ENCODE measurements around the gene CPXM2. TPM values are rescaled to one million over a fixed set of nuclear protein-coding genes. Genes with fewer than 3 reads are reported as not detected.

CPXM2 gene
- total RNA-seq, 1 donor from 2014 or later, result 4.9 TPM

- no peak for DNase-seq (ENCODE audit: low read depth, low spot score)
These were observed 42.8 kb downstream of the CPXM2 start for GRCh38 chr10:123848564-123849457.

- no peak for DNase-seq (ENCODE audit: low read depth, low spot score)
These were observed 43.7 kb downstream of the CPXM2 start for GRCh38 chr10:123847686-123848432.

GRCh38 chr10:123843835-123844234 lies 47.8 kb downstream of the CPXM2 start:
- DNase-seq (ENCODE audit: low read depth, low spot score), result no peak

DNA sequence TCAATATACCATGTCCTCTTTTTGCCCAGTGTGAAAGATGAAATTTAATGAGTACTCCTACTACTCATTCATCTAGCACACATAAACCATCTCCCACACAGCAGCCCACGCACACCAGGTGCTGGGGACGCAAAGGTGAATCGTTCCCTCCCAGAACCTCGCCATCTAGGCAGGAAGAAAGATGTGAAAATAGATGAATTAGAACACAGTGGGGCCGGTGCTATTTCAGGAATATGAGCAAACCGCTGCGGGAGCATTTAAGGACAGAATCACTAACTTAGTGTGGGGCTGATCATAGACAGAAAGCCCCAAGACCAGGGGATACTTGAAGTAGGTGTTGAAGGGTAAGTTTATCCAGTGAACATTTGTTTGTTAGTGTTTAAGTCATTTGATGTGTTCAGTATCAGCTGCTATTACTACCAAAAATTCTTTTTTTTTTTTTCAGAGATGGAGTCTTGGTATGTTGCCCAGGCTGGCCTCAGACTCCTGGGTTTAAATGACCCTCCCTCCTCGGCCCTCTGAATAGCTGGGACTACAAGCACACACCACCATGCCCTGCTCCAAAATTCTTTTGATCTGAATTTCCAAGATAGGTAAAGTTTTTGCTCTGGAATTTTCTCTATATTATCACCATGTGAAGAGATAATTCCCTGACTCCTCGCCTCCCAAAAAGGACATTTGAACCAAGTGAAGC lies 48.8 kb downstream of the CPXM2 start:
- no peak for DNase-seq (ENCODE audit: low read depth, low spot score)

DNA sequence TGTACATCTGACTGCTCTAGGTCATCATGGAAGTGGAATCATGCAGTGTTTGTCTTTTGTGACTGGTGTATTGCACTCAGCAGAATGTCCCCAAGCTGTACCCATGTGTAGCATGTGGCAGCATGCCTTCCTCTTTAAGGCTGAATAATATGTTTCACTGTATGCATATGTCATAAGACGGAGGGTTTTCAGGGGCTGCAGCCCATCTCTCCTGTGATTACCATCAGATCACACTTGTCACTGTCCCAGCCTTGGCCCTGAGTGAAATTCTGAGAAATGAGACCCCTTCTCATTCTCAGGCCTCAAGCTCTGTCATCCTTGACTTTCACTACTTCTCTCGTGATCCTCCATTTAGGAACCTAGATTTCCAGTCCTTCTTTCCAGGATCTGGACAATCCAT lies 50.0 kb downstream of the CPXM2 start:
- DNase-seq (ENCODE audit: low read depth, low spot score), result no peak

- no peak for DNase-seq (ENCODE audit: low read depth, low spot score)
These were observed 50.5 kb downstream of the CPXM2 start for GRCh38 chr10:123841115-123841514.

GRCh38 chr10:123840714-123841113 lies 50.9 kb downstream of the CPXM2 start:
- no peak for DNase-seq (ENCODE audit: low read depth, low spot score)

GRCh38 chr10:123838596-123839310 lies 52.9 kb downstream of the CPXM2 start:
- DNase-seq (ENCODE audit: low read depth, low spot score), result no peak

- DNase-seq (ENCODE audit: low read depth, low spot score), result no peak
These were observed 53.9 kb downstream of the CPXM2 start for GRCh38 chr10:123837756-123838155.

GRCh38 chr10:123836418-123837145 lies 55.0 kb downstream of the CPXM2 start:
- no peak for DNase-seq (ENCODE audit: low read depth, low spot score)

DNA sequence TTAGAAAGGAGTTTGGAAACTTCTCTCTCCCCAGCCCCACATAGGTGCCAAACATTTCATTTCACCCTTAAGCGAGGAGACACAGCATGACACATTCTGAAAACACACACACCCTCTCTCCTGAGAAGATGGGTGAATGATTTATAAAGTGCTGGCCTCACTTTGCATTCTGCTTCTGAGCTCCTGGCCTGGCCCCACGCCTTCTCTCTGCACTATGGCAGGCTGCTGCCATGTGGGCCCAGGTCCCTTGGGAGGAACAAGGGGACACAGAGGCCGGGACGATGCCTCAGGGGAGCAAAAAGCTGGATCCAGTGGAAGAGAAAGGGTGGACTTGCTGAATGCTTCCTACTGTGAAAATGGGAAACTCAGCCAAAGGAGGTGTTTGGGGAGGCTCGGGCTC lies 56.0 kb downstream of the CPXM2 start:
- no peak for DNase-seq (ENCODE audit: low read depth, low spot score)

GRCh38 chr10:123833170-123833850 lies 58.3 kb downstream of the CPXM2 start:
- no peak for DNase-seq (ENCODE audit: low read depth, low spot score)

DNA sequence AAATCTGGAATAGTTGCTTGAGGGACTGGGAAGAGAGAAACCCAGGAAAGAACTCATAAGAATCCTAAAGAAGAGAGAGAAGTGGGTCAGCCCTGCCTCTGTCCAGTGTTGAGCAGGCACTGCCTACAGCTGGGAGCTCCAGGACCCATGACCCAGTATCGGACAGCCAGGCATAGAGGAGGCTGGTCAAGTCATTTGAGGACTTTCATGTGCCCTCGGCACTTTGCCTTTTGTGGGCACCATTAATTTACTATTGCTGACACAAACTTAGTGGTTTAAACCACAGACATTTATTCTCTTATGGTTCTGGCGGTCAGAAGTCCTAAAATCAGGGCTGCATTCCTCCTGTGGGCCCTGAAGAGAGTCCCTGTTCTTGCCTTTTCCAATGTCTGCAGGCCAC lies 60.3 kb downstream of the CPXM2 start:
- DNase-seq (ENCODE audit: low read depth, low spot score), result no peak

DNA sequence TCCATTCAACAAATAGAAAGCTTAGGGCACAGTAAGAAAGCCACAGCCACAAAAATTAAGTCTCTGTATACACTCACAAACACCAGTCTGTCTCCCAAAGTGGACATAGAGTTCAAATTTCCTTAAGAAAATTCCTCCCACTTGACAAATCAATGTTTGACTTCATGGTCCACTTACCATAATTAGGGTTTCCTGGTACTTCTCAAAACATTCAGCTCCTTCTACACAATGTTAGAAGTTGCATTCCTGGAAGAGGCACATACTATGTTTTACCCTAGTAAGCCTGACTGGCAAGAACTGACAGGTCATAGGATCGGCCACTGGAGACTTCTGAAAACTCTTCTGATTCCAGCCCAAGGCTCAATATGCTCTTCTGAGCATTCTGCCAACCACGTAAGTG lies 70.5 kb downstream of the CPXM2 start:
- no peak for DNase-seq (ENCODE audit: low read depth, low spot score)

DNA sequence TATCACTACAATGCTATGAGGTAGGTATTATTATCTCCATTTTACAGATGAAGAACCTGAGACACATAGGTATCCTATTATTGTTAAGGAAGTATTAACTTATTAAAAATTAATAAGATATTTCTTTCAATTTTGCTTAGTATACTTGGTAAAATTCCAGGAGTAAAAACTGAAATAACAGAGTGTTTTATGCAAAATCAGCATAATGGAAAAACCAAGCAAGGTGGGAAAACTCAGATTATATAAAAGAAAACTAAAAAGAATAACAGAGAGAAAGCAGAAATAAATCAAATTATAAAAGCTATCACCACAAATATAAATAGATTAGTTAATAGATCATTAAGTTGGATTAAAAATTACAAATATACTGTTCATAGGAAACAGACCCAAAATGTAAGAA lies 82.0 kb downstream of the CPXM2 start:
- no peak for DNase-seq (ENCODE audit: low read depth, low spot score)

DNA sequence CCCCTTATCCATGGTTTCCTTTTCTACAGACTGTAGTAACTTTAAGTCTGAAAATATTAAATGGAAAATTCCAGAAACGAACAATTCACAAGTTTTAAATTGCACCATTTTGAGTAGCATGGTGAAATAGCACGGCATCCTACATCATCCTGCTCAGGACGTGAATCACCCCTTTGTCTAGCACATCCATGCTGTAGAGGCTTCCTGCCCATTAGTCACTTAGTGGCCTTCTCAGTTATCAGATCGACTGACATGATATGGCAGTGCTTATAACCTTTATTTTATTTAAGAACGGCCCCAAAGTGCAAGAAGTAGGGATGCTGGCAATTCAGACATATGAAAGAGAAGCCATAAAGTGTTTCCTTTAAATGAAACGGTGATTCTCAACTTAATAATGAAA lies 82.7 kb downstream of the CPXM2 start:
- DNase-seq (ENCODE audit: low read depth, low spot score), result peak; percentile 87

DNA sequence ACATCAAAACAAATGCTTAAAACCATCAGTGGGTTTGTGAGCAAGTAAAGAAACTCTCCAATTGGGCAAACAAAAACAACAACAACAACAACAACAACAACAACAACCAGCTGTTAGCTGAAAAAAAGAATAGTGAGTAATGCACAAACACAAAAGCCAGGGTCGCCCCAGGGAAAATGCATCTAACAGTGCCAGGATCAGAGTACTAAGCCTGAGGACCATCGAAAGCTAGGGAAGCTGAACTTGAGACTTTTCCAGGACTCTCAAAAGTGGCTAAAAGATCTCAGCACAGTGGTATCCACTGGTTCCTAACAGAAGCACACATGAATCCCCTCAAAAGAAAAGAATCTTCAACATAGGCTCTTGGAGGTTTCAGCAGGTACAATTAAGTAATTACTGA lies 83.3 kb downstream of the CPXM2 start:
- DNase-seq (ENCODE audit: low read depth, low spot score), result no peak

- no peak for DNase-seq (ENCODE audit: low read depth, low spot score)
These were observed 84.1 kb downstream of the CPXM2 start for GRCh38 chr10:123807444-123808035.

DNA sequence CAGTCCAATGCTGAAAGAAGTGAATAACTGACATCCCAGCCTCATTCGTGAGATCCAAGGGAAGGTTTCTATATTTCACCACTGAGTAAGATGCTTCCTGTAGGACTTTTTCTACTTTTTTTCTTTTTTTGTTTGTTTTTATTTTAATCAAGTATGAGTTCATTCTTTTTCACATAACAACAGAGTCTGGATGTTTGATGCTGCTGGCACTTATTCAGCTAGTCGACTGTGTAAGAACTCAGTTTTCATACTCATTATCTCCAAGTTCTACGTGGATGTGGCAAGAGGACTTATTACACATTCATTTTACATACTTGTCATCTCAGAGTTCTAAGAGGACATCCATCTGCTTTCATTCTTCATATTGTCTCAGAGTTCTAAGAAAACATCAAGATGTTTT lies 86.9 kb downstream of the CPXM2 start:
- DNase-seq (ENCODE audit: low read depth, low spot score), result no peak

DNA sequence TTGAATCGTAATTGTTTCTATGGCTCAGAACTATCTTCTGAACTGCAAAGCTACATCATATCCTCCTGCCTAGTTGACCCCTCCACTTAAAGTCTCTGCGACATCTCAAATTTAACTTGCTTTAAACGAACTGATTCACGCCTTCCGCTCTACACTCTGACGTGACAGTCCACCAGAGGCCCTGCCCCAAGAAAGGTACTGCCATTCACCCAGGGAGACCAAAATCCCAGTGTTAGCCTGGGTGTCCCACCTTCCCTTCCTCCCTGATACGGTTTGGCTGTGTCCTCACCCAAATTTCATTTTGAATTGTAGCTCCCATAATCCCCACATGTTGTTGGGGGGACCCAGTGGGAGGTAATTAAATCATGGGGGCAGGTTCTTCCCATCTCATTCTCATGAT lies 90.8 kb downstream of the CPXM2 start:
- DNase-seq (ENCODE audit: low read depth, low spot score), result no peak
